HepG2 (cell line): ENCODE results near the gene CHPF. TPM values are rescaled to one million over a fixed set of nuclear protein-coding genes. Genes with fewer than 3 reads are reported as not detected.

ENCODE experiments used
- DMAP1 ChIP-seq: IDR thresholded peaks from 2 replicates; pipeline ENCODE4 v1.6.1; 2016
- DNMT1 ChIP-seq: sonication (generic); formaldehyde crosslinking; IDR thresholded peaks from 2 replicates; pipeline ENCODE4 v1.5.1; 2020; ENCODE audit warnings: mild to moderate bottlenecking, missing genetic modification reagents
- EP300 ChIP-seq, 3 experiments: sonication (generic) in 1 of 3; formaldehyde crosslinking in 1 of 3; IDR thresholded peaks; 2 replicates each; pipeline versions ENCODE4 v1.5.1 to v1.6.1; 2011 to 2020; ENCODE audit warnings: low read depth in 2 of 3, low read length in 2 of 3, borderline replicate concordance in 1 of 3, improper control_type of control experiment in 1 of 3, mild to moderate bottlenecking in 1 of 3, missing genetic modification reagents in 1 of 3, moderate library complexity in 1 of 3
- FIP1L1 ChIP-seq: fragments of 200-400 bp; formaldehyde crosslinking; IDR thresholded peaks from 2 replicates; pipeline ENCODE4 v1.6.1; 2018; ENCODE audit warnings: low read depth, mild to moderate bottlenecking, low read length, moderate library complexity, borderline replicate concordance; ENCODE audit not compliant: insufficient read depth
- HNF4G ChIP-seq, 2 experiments: sonication (generic) in 1 of 2; formaldehyde crosslinking in 1 of 2; IDR thresholded peaks; 2 replicates each; pipeline versions ENCODE4 v1.4.0 to v1.6.1; 2011 to 2020; ENCODE audit warnings: borderline replicate concordance in 2 of 2, low read depth in 2 of 2, mild to moderate bottlenecking in 2 of 2, low read length in 1 of 2, missing genetic modification reagents in 1 of 2, moderate library complexity in 1 of 2
- MXD4 ChIP-seq: IDR thresholded peaks from 2 replicates; pipeline ENCODE4 v1.6.1; 2016; ENCODE audit warnings: mild to moderate bottlenecking, missing biosample characterization, missing genetic modification reagents
- NKX3-1 ChIP-seq: sonication (generic); formaldehyde crosslinking; IDR thresholded peaks from 2 replicates; pipeline ENCODE4 v1.5.0; 2020; ENCODE audit warnings: missing genetic modification reagents
- RBFOX2 ChIP-seq: fragments of 200-400 bp; formaldehyde crosslinking; IDR thresholded peaks from 2 replicates; pipeline ENCODE4 v1.6.1; 2017; ENCODE audit warnings: low read depth, mild to moderate bottlenecking, low read length
- REPIN1 ChIP-seq: sonication (generic); formaldehyde crosslinking; IDR thresholded peaks from 2 replicates; pipeline ENCODE4 v1.8.0; 2022; ENCODE audit warnings: missing genetic modification reagents, low read depth, mild to moderate bottlenecking, borderline replicate concordance
- ZC3H13 ChIP-seq: sonication (generic); formaldehyde crosslinking; IDR thresholded peaks from 2 replicates; pipeline ENCODE4 v1.8.1; 2023; ENCODE audit warnings: mild to moderate bottlenecking, missing genetic modification reagents, moderate library complexity
- ZC3H4 ChIP-seq: sonication (generic); formaldehyde crosslinking; IDR thresholded peaks from 2 replicates; pipeline ENCODE4 v1.4.0; 2020; ENCODE audit warnings: missing genetic modification reagents, borderline replicate concordance
- ZFP36 ChIP-seq: fragments of 150-350 bp; IDR thresholded peaks from 2 replicates; pipeline ENCODE4 v1.6.1; 2018; ENCODE audit warnings: borderline replicate concordance, low read length, low read depth; ENCODE audit not compliant: partially characterized antibody
- ZNF12 ChIP-seq: sonication (generic); formaldehyde crosslinking; IDR thresholded peaks from 2 replicates; pipeline ENCODE4 v1.5.0; 2020; ENCODE audit warnings: missing genetic modification reagents
- ZNF260 ChIP-seq: sonication (generic); formaldehyde crosslinking; IDR thresholded peaks from 2 replicates; pipeline ENCODE4 v1.4.0; 2020; ENCODE audit warnings: missing genetic modification reagents, low read depth, mild to moderate bottlenecking, borderline replicate concordance
- ZNF3 ChIP-seq: IDR thresholded peaks from 2 replicates; pipeline ENCODE4 v1.7.0; 2017; ENCODE audit warnings: inconsistent platforms
- ZNF331 ChIP-seq: sonication (generic); formaldehyde crosslinking; IDR thresholded peaks from 2 replicates; pipeline ENCODE4 v1.4.0; 2020; ENCODE audit warnings: missing genetic modification reagents
- ZNF614 ChIP-seq: IDR thresholded peaks from 2 replicates; pipeline ENCODE4 v1.6.1; 2018; ENCODE audit warnings: missing biosample characterization, missing genetic modification reagents, inconsistent platforms, borderline replicate concordance
- ZNF646 ChIP-seq: sonication (generic); formaldehyde crosslinking; IDR thresholded peaks from 2 replicates; pipeline ENCODE4 v1.9.0; 2021; ENCODE audit warnings: mild to moderate bottlenecking, missing genetic modification reagents
- ZNF773 ChIP-seq: sonication (generic); formaldehyde crosslinking; IDR thresholded peaks from 2 replicates; pipeline ENCODE4 v1.4.0; 2020; ENCODE audit warnings: missing genetic modification reagents, borderline replicate concordance
- ZNF777 ChIP-seq: sonication (generic); formaldehyde crosslinking; IDR thresholded peaks from 2 replicates; pipeline ENCODE4 v1.4.0; 2020; ENCODE audit warnings: missing genetic modification reagents
- ZNF850 ChIP-seq: sonication (generic); formaldehyde crosslinking; conservative IDR thresholded peaks from 2 replicates; pipeline ENCODE4 v1.9.0; 2021; ENCODE audit warnings: mild to moderate bottlenecking, missing genetic modification reagents
- polyA plus RNA-seq, 8 experiments: library from polyadenylated mRNA; depleted of rRNA in 3 of 8; stranded (reverse) in 7 of 8; unstranded in 1 of 8; fragments of >200 nt; fragmentation: Illumina TruSeq in 4 of 8; extraction: Trizol in 4 of 8; gene quantifications; 2 replicates each; pipeline versions ENCODE4 v1.2.1 to v1.2.3, GENCODE V29; 2011 to 2016; ENCODE audit warnings: low read depth in 4 of 8, missing spikeins in 1 of 8, mixed read lengths in 1 of 8; ENCODE audit not compliant: insufficient read depth in 1 of 8
- total RNA-seq, 5 experiments: library from RNA; depleted of rRNA; stranded (reverse); fragments of >200 nt; fragmentation: Illumina TruSeq; extraction: Trizol; gene quantifications; 2 replicates each; pipeline ENCODE4 v1.2.3, GENCODE V29; 2016; ENCODE audit warnings: low read depth in 1 of 5
- TF ChIP-seq, protein P1 (sequence below): sonication (generic); formaldehyde crosslinking; IDR thresholded peaks from 2 replicates; pipeline ENCODE4 v1.8.0; 2022; ENCODE audit warnings: mild to moderate bottlenecking, missing genetic modification reagents; ENCODE audit not compliant: insufficient replicate concordance

CHPF gene
- total and polyA plus RNA-seq, 2 of the 13 experiments (the other 11 are each of a cell fraction or from before 2014, with no cell fraction given), result 79.6 to 111 TPM

- TF ChIP-seq ZNF646 (CRISPR knock-in tag) (no peak), NKX3-1 (CRISPR knock-in tag) (peak; percentile 33; the same call in 1 of the 2 replicates), ZNF773 (CRISPR knock-in tag) (no peak), ZNF777 (no peak; the same call in 1 of the 2 replicates), ZNF12 (CRISPR knock-in tag) (no peak), DMAP1 (CRISPR knock-in tag) (no peak), FIP1L1 (no peak), EP300 (IDR thresholded peaks at IDR 0.05; ENCODE audit: low read depth in 2 of 2, low read length in 2 of 2) (no peak), EP300 (CRISPR knock-in tag; IDR thresholded peaks at IDR 0.05; ENCODE audit: borderline replicate concordance) (no peak), ZNF331 (CRISPR knock-in tag) (no peak), ZC3H4 (no peak), ZNF614 (no peak), REPIN1 (no peak), ZNF3 (CRISPR knock-in tag) (no peak), ZNF260 (CRISPR knock-in tag) (no peak), HNF4G (IDR thresholded peaks at IDR 0.05; ENCODE audit: borderline replicate concordance, low read depth, low read length) (0 out of 2 replicates have a peak, but pooled peaks have one; percentile 2), HNF4G (CRISPR knock-in tag; IDR thresholded peaks at IDR 0.05; ENCODE audit: borderline replicate concordance, low read depth) (no peak), ZNF850 (CRISPR knock-in tag) (no peak), ZC3H13 (CRISPR knock-in tag) (no peak), DNMT1 (CRISPR knock-in tag) (peak; percentile 47; the same call in 1 of the 2 replicates), ZFP36 (no peak), MXD4 (no peak), RBFOX2 (no peak)
- TF ChIP-seq, protein P1, sequence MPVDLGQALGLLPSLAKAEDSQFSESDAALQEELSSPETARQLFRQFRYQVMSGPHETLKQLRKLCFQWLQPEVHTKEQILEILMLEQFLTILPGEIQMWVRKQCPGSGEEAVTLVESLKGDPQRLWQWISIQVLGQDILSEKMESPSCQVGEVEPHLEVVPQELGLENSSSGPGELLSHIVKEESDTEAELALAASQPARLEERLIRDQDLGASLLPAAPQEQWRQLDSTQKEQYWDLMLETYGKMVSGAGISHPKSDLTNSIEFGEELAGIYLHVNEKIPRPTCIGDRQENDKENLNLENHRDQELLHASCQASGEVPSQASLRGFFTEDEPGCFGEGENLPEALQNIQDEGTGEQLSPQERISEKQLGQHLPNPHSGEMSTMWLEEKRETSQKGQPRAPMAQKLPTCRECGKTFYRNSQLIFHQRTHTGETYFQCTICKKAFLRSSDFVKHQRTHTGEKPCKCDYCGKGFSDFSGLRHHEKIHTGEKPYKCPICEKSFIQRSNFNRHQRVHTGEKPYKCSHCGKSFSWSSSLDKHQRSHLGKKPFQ, result no peak
These were observed 546 bp downstream of the CHPF start (continued) for GRCh38 chr2:219542931-219543595.
